ENCODE results near the gene AGFG2.
A peak's percentile ranks its signal among the peaks of the same experiment; 100 is the strongest.
"Not testable (repeated sequence)": the region's sequence is repeated elsewhere in the genome, so short reads cannot be mapped to it uniquely, and the experiment has no call there.

Gene AGFG2

GRCh38 chr7:100538348-100538653 lies 702 bp upstream of the AGFG2 start:
- H3K9me3 ChIP-seq, result no peaks in the 10 kb centered on the region
- no peaks in the 10 kb centered on the region for H3K27me3 ChIP-seq
- peak overlapping the region; percentile 65 for H3K4me3 ChIP-seq (ENCODE audit: low read depth, low read length)
- H3K4me1 ChIP-seq, result no peaks in the 10 kb centered on the region
- no peaks in the 10 kb centered on the region for H3K36me3 ChIP-seq
- no peak for TF ChIP-seq CTCF (IDR thresholded peaks at IDR 0.05; ENCODE audit: low read depth, low read length)
- no peak for DNase-seq

- Histone ChIP-seq H3K27me3 (no peaks in the 10 kb centered on the region), H3K4me1 (no peaks in the 10 kb centered on the region), H3K4me3 (ENCODE audit: low read depth, low read length) (peak overlapping the region; percentile 73), H3K9me3 (no peaks in the 10 kb centered on the region), H3K36me3 (no peaks in the 10 kb centered on the region)
- peak; percentile 22 for DNase-seq
- no peak for TF ChIP-seq CTCF (IDR thresholded peaks at IDR 0.05; ENCODE audit: low read depth, low read length)
These were observed 518 bp downstream of the AGFG2 start for GRCh38 chr7:100539436-100540006.

- Histone ChIP-seq H3K9me3 (no peaks in the 10 kb centered on the region), H3K4me3 (ENCODE audit: low read depth, low read length) (peak overlapping the region; percentile 73), H3K4me1 (peaks cover 5% of the 10 kb centered on the region), H3K36me3 (no peaks in the 10 kb centered on the region), H3K27me3 (no peaks in the 10 kb centered on the region)
- TF ChIP-seq CTCF (IDR thresholded peaks at IDR 0.05; ENCODE audit: low read depth, low read length), result no peak
- no peak for DNase-seq
These were observed 1.2 kb downstream of the AGFG2 start for GRCh38 chr7:100540073-100540723.

GRCh38 chr7:100541309-100541708 lies 2.3 kb downstream of the AGFG2 start:
- not testable (repeated sequence) for DNase-seq; H3K9me3 ChIP-seq; H3K27me3 ChIP-seq; H3K36me3 ChIP-seq; H3K4me3 ChIP-seq (ENCODE audit: low read depth, low read length)
- peaks cover 16% of the 10 kb centered on the region for H3K4me1 ChIP-seq

- Histone ChIP-seq H3K4me3 (ENCODE audit: low read depth, low read length) (no peak overlapping the region), H3K4me1 (peaks cover 22% of the 10 kb centered on the region), H3K36me3 (no peaks in the 10 kb centered on the region; the same call in 1 of the 2 replicates), H3K27me3 (no peaks in the 10 kb centered on the region), H3K9me3 (no peaks in the 10 kb centered on the region)
- no peak for TF ChIP-seq CTCF (IDR thresholded peaks at IDR 0.05; ENCODE audit: low read depth, low read length)
- no peak for DNase-seq
These were observed 4.6 kb downstream of the AGFG2 start for GRCh38 chr7:100543586-100543985.

- TF ChIP-seq CTCF (IDR thresholded peaks at IDR 0.05; ENCODE audit: low read depth, low read length), result no peak
- Histone ChIP-seq H3K36me3 (no peaks in the 10 kb centered on the region; the same call in 1 of the 2 replicates), H3K4me3 (ENCODE audit: low read depth, low read length) (no peak overlapping the region), H3K4me1 (peaks cover 22% of the 10 kb centered on the region), H3K9me3 (no peaks in the 10 kb centered on the region), H3K27me3 (no peaks in the 10 kb centered on the region)
- DNase-seq, result no peak
These were observed 5.4 kb downstream of the AGFG2 start for GRCh38 chr7:100544386-100544785.
